ENCODE results near the gene HES7. TPM values are rescaled to one million over a fixed set of nuclear protein-coding genes. Genes with fewer than 3 reads are reported as not detected.

Gene HES7
- total and polyA plus RNA-seq, 9 of the 15 experiments (the other 6 are each of a cell fraction or from before 2014, with no cell fraction given), result 0.03 to 1.7 (median 0.14) TPM; not detected in 1

GRCh38 chr17:8076502-8077266, 47.2 kb downstream of the HES7 start:
- in situ Hi-C loops (cut with MboI), result loop anchor here (5.0 kb wide), 1 partner anchor 36 kb away; no protein-coding TSS in a partner anchor
- BruUV-seq (replicated peaks), result no TSS peak
- intact Hi-C loops (cut with micrococcal nuclease), result no loop called here
- DNase-seq (ENCODE audit: extremely low read depth in 1 of 4, low spot score in 3 of 4) (no peak), ATAC-seq (no peak), FAIRE-seq (no peak)
- Histone ChIP-seq H3K4me2 (ENCODE audit: insufficient read depth, low read length) (no peak overlapping the region), H3K27me3 (ENCODE audit: control insufficient read depth in 2 of 2, insufficient read depth in 2 of 2, low read length in 2 of 2) (peaks cover 0 to 21% of the 10 kb centered on the region in 2 experiments; a peak in 3 of 5 replicates), H3K4me3 (no peak overlapping the region), H3K9ac (ENCODE audit: insufficient read depth in 1 of 2, low read depth in 2 of 2, low read length in 2 of 2) (no peak overlapping the region), H3K9me3 (replicated peaks; ENCODE audit: control insufficient read depth, insufficient read depth, low read depth, low read length) (no peaks in the 10 kb centered on the region), H3K36me3 (ENCODE audit: control insufficient read depth, insufficient read depth, low read length) (no peaks in the 10 kb centered on the region), H2AFZ (ENCODE audit: low read depth, low read length) (no peak overlapping the region), H3K4me1 (replicated peaks in 1 of 2; ENCODE audit: control insufficient read depth in 2 of 2, insufficient read depth in 2 of 2, low read length in 2 of 2) (peaks cover 7 to 39% of the 10 kb centered on the region in 2 experiments; a peak in 3 of 5 replicates), H3K9me1 (ENCODE audit: control insufficient read depth, insufficient read depth, low read length) (no peaks in the 10 kb centered on the region), H3K27ac (ENCODE audit: extremely low read depth, low read depth, low read length) (no peak overlapping the region), H3K79me2 (ENCODE audit: control insufficient read depth, insufficient read depth, low read length) (no peaks in the 10 kb centered on the region), H4K20me1 (replicated peaks; ENCODE audit: control insufficient read depth, insufficient read depth, low read length) (no peaks in the 10 kb centered on the region)
- CTCF ChIA-PET (ENCODE audit: low intra/inter-chr PET ratio), result no interaction called here
- POLR2A ChIA-PET, result interaction anchor here (0.7 to 1.8 kb wide), 3 partner anchors 10 to 14 kb away, joined by 3 to 7 read pairs (median 3); no protein-coding TSS in a partner anchor
- 2% methylated on average over 13 of the region's 13 CpGs for WGBS (ENCODE audit: insufficient coverage, low coverage, missing lambda C conversion rate)
- TF ChIP-seq U2AF1 (optimal IDR thresholded peaks at IDR 0.05; ENCODE audit: low read depth, low read length), result no peak
- TF ChIP-seq E4F1 (CRISPR knock-in tag; IDR thresholded peaks at IDR 0.05; ENCODE audit: borderline replicate concordance), result no peak
- TF ChIP-seq ZBTB5 (IDR thresholded peaks at IDR 0.05), result no peak
- TF ChIP-seq CXXC5 (CRISPR knock-in tag; IDR thresholded peaks at IDR 0.05), result no peak
- TF ChIP-seq ZNF354B (CRISPR knock-in tag; IDR thresholded peaks at IDR 0.05), result no peak
- no peak for TF ChIP-seq ZNF316 (IDR thresholded peaks at IDR 0.05)
- no peak for TF ChIP-seq ADNP (tag; IDR thresholded peaks at IDR 0.05)
- no peak for TF ChIP-seq ZFX (CRISPR knock-in tag; IDR thresholded peaks at IDR 0.05)
- TF ChIP-seq NUFIP1 (IDR thresholded peaks at IDR 0.05; ENCODE audit: partially characterized antibody), result no peak
- no peak for TF ChIP-seq ZKSCAN1 (IDR thresholded peaks at IDR 0.05; ENCODE audit: low read depth, low read length)
- TF ChIP-seq KLF10 (CRISPR knock-in tag; IDR thresholded peaks at IDR 0.05), result no peak
- TF ChIP-seq PHF8 (IDR thresholded peaks at IDR 0.05; ENCODE audit: borderline replicate concordance, low read length), result no peak
- no peak for TF ChIP-seq ZFP91 (CRISPR knock-in tag; IDR thresholded peaks at IDR 0.05)
- no peak for TF ChIP-seq MXD1 (CRISPR knock-in tag; IDR thresholded peaks at IDR 0.05; ENCODE audit: borderline replicate concordance, poor library complexity, severe bottlenecking)

Measured in K562 (cell line).